GM18868 (cell line): ENCODE measurements around the gene MXD1.

Experiments
- ATAC-seq: cut with Tn5 transposase; IDR thresholded peaks from one replicate; pipeline ENCODE4 v1.9.1; 2021; ENCODE audit warnings: mild to moderate bottlenecking, moderate library complexity; ENCODE audit not compliant: unreplicated experiment

Gene MXD1

DNA sequence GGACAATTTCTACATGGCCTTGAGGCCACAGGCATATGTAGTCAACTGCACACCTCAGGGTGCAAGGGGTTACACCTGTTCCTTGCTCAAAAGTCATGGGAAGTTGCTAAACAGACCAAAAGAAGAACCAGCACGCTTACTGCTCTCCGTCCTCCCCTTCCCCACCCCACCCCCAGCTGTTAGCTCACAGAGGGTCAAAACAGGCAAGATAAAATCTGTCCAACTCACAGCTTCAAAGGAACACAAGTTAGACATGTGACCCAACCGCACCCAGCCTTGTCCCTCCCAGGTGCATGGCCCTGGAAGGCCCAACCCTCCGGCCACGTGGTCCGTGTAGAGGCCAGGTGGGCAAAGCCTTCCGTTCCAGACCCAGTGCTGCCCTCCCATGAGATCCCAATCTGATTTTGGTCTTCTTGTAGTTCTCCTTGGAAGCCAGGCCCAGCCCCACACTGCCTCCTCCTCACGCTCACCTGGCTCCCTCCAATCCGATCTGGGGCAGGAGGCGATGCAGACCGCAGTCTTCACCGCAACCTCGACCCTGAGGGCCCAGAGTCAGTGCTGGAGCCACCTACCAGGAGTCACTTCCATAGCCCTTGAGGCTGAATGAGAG is 61.0 kb downstream of the MXD1 start:
- ATAC-seq, result no peak

DNA sequence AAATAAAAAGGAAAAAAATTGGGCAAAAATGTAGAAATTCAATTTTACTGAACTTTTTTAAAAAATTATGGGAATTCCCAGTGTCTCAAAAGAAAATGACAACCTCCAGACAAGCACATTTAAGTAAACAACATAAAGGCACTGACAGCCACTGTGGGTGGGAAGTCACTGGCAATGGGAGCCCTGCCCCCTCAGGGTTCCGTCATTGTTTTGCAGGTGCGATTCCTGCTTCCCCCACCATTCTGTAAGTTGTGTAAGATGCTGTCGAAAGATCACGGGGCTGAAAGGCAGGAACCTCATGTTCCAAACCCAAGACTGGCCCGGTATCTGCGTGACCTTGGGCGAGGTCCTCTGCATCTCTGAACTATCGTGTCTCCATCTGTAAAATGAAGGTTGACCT is 62.3 kb downstream of the MXD1 start:
- no peak for ATAC-seq

DNA sequence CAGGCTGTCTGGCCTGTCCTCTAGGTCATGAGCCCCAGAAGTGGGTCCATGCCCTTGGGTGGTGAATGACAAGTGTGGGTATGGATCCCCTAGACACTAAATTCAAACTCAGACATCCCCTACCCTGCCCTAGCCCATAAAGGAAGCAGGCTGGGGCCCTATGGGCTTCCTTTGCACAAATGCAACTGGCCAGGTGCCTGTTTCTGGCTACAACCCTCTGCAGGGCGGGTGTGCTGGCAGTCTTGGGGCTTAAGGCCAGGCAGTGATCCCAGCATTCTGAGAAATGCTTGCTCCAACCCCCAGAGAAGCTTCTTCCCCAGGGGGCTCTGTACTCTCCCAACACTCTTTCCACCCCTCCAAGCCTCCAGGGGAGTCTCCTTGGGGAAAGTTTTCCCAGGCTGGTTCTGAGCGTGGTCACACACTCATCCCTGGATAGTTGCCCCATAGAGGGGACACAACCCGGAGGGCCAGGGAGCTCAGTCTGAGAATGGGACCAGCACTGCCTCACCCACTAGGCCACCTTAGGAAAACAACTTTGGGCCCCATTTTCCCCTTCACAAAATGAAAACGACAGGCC is 63.1 kb downstream of the MXD1 start:
- ATAC-seq, result no peak

DNA sequence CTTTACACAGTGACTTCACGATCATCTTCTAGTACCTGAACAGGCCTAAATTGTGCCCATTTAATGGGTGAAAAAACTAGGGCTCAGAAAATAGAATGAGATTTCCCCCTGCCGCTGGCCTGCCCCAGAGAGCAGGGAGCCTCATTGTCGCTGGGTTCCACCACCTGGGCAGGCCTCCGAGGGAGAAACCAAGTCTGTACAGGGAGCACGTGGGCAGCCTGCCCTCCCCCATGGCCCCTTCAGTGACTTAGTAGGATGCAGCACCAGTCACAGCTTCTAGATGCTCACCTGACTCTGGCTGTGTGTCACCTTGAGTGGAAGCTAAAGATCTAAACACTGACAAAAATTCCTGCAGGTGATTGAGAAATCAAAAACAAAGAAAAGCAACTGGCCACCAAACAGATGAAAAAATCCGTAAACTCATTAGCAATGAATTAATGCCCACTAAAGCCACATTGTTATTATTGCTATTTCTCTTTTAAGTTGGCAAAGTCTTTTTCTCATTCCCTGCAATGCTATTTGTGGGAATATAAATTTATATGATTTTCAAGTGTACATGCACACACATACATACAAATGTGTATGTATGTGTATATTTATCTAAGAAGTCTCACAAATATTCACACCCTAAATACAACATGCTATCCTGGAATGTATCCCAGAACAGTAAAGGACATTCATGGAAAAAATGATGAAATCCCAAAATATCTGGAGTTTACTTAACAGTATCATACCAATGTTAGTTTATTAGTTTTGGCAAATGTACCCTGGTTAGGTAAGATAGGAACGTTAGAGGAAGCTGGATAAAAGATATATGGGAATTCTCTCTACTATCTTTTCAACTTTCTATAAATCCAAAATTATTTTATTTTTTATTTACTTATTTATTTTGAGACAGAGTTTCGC is 65.2 kb downstream of the MXD1 start:
- ATAC-seq, result no peak

DNA sequence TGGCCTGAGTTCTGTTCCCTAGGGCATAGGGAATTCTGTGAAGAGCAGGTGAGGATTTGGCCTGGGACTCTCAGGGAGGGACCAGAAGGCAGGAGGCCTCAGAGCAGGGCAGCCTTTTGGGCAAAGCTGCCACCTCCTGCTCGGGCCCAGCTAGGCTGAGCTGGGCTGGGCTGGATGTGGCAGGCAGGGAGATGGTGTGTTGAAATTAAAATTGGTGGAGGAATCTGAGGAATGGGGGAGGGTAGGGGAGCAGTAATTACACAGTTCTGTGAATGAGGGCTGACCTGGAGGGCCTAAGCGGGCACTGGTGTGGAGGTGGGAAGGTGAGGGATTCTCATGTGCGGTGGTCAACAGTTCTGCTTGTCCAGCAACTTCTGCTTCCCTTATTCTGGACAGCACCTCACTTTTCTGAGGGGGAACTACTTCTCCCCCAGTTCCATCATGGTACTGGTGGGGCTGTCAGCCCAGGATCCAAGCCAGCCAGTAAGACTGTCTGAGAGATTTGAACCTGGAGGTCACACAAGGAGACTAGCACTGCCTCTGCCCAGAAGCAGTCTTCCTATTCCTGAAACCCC is 68.6 kb downstream of the MXD1 start:
- no peak for ATAC-seq

DNA sequence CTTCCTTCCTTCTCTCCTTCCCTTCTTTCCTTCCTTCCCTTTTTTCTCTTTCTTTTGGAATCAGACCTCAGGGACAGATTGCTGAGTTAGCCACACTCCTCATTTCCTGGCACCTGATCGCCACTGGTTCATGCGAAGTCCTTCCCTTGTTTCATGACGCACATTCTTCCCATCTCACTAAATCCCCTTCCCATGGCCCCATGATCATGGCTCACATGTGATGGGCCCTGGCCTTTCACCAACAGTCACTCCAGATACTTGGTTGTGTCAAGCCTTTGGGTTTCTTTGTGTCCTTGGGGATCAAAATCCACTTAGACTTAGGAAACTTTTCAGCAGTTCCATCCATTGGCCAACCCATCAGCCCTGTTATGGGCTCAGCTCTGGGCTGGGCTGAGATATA is 70.3 kb downstream of the MXD1 start:
- no peak for ATAC-seq

DNA sequence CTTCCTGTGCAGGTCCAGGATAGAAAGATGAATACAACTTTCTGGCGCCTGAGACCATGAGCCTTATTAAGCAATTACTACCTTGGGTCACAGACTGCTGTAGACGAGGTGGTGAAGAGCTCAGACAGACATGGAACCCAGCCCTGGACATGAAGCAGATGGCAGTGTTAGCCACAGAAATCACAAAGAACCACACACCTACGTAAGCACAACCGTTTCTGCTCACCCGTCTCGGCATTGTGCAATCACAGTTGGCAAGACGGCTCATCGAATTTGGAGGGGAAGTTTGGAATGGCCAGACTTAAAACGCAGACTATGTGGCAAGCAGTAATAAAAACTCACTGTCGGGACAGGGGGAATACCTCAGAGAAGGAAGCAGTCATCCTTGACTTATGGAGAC is 70.8 kb downstream of the MXD1 start:
- ATAC-seq, result no peak

DNA sequence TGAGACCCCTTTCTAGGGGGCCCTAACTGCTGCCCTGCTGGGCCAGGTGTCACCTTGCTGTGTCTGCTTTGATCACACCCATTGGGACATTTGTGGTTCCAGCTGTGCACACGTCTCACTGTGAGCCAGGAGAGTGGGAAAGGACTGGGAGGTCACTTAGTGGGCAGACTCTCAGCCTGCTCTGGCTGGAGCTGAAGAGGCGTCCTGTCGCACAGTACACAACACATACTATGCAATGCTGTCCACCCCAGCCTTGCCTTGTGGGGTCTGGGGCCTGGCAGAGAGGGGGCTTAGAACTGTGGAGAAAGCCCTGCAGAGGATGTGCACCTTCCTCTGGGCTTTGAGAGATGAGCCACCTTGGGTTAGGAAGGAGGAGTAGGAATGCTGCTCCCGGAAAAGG is 71.8 kb downstream of the MXD1 start:
- ATAC-seq, result no peak

DNA sequence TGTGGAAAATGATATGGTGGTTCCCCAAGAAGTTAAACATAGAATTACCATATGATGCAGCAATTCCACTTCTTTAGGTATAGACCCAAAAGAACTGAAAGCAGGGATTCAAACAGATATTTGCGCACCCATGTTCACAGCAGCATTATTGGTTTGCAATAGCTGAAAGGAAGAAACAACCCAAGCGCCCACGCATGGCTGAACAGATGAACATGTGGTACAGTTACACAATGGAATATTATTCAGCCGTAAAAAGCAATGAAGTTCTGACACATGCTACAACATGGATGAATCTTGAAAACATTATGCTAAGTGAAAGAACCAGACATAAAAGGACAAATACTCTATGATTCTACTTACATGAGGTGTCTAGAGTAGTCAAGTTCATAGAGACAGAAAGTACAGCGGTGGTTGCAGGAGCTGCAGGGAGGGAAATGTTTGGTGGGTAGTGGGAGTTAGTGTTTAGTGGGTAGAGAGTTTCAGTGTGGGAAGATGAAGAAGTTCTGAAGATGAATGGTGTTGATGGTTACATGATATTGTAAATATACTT is 73.3 kb downstream of the MXD1 start:
- ATAC-seq, result no peak

DNA sequence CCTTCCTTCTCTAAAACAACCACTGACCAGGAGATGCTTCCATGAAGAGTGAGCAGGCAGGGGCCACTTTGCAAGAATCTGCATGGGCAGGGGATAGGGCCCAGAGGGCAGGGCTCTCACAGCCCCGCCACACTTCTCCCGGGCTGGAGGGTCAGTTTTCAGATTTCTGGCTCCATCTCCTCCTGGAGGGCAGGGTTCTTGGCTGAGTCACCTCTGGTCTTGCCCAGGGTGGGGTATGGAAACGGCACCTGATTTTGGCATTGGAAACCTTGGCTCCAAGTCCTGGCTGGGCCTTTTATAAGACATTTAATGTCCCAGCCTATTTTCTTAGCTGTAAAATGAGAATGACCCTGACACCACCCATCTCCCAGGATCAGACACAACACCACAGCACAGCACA is 74.1 kb downstream of the MXD1 start:
- ATAC-seq, result no peak

DNA sequence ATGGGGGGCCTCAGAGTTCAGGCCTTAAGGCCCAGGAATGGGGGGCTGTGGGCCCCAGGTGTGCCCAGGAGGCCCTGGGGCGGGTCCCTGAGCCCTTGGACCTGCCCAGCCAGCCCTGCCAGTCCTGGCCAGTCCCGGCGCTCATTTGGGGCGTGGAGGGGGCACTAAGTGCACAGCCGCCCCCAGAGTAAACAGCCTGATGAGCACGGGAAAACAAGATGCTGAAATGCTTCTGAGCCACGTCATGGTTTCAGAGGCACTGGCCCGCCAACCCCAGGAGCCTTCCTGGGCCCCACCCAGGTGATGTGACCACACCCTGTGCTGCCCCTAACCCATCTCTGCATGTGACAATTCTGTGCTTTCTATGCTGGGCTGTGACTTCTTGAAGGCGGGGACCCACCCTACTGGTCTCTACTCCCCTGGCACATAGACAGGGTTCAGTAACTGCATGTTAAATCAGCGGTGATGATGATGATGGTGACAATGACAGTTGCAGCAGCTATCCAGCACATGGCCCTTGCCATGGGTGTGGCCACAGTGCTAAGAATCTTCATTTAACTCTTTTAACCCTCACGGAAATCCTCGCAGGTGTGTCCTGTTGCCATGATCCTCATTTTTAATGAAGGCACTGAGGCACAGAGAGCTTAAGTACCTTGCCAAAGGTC is 74.7 kb downstream of the MXD1 start:
- no peak for ATAC-seq
